Gastroesophageal sphincter (tissue), 4 donors: ENCODE results near the gene ADAM21. TPM values are rescaled to one million over a fixed set of nuclear protein-coding genes. Genes with fewer than 3 reads are reported as not detected.
"Not testable (repeated sequence)": the region's sequence is repeated elsewhere in the genome, so short reads cannot be mapped to it uniquely, and the experiment has no call there.

Experiments
- ATAC-seq: fragments of 150-250 bp; one replicate; pipeline ENCODE4 v1.9.1; 2016; ENCODE audit warnings: mild to moderate bottlenecking, moderate library complexity
- H3K27ac ChIP-seq, 4 donors: fragments of 200-600 bp; sonication (generic) in 3 of 4; 1 replicate in 3 of 4; 2 replicates in 1 of 4; pipeline ENCODE4 v1.5.1; 2016 to 2019
- H3K27me3 ChIP-seq: fragments of 200-600 bp; sonication (generic); one replicate; pipeline ENCODE4 v1.5.1; 2019
- H3K36me3 ChIP-seq, 2 donors: fragments of 200-600 bp; sonication (generic); one replicate each; pipeline ENCODE4 v1.5.1; 2019; ENCODE audit warnings: control low read depth in 1 of 2
- H3K4me1 ChIP-seq, 3 donors: fragments of 200-600 bp; sonication (generic); 1 replicate in 2 of 3; 2 replicates in 1 of 3; pipeline ENCODE4 v1.5.1; 2016 to 2019; ENCODE audit warnings: control low read depth in 2 of 3
- H3K4me3 ChIP-seq, 2 donors: fragments of 200-600 bp; sonication (generic); one replicate each; pipeline ENCODE4 v1.5.1; 2019; ENCODE audit warnings: mild to moderate bottlenecking in 1 of 2, moderate library complexity in 1 of 2
- H3K9me3 ChIP-seq, 3 donors: fragments of 200-600 bp; sonication (generic); one replicate each; pipeline ENCODE4 v1.5.1; 2017 to 2019; ENCODE audit warnings: control low read depth in 2 of 3
- CTCF ChIP-seq, 4 experiments: fragments of 200-600 bp in 2 of 4; fragments of 450-650 bp in 2 of 4; sonication (generic) in 1 of 4; IDR thresholded peaks; one replicate each; pipeline ENCODE4 v1.5.1; 2017 to 2019; ENCODE audit warnings: antibody characterized with exemption in 4 of 4, mild to moderate bottlenecking in 2 of 4, moderate library complexity in 2 of 4
- EP300 ChIP-seq: sonication (generic); formaldehyde crosslinking; IDR thresholded peaks from one replicate; pipeline ENCODE4 v1.6.1; 2017; ENCODE audit warnings: antibody characterized with exemption, mild to moderate bottlenecking
- POLR2A ChIP-seq, 2 donors: fragments of 450-650 bp; IDR thresholded peaks; one replicate each; pipeline ENCODE4 v1.6.1; 2017; ENCODE audit warnings: antibody characterized with exemption in 2 of 2, mild to moderate bottlenecking in 2 of 2, moderate library complexity in 1 of 2
- POLR2AphosphoS5 ChIP-seq: sonication (generic); formaldehyde crosslinking; IDR thresholded peaks from one replicate; pipeline ENCODE4 v1.6.1; 2017; ENCODE audit warnings: antibody characterized with exemption
- WGBS, 2 donors: methylation state at CpG; one replicate each; pipeline ENCODE4 v1.1.5; 2018; ENCODE audit warnings: low coverage in 1 of 2; 5-methylcytosine and 5-hydroxymethylcytosine counted together
- total RNA-seq, 4 donors: library from RNA; depleted of rRNA; stranded (reverse); fragments of >200 nt; gene quantifications; one replicate each; pipeline ENCODE4 v1.1.0, GENCODE V29; 2016

Gene ADAM21
- total RNA-seq, 4 donors from 2014 or later, result 0.12 to 0.13 TPM; not detected in 2

GRCh38 chr14:70472253-70473159 is 20.5 kb downstream of the ADAM21 start:
- H3K36me3 ChIP-seq, result peaks cover 0 to 27% of the 10 kb centered on the region in 2 donors
- no peak for ATAC-seq
- TF ChIP-seq EP300 (no peak), POLR2AphosphoS5 (no peak), CTCF (IDR thresholded peaks at IDR 0.05) (no peak), POLR2A (IDR thresholded peaks at IDR 0.05) (no peak)
- H3K27me3 ChIP-seq, result no peaks in the 10 kb centered on the region
- H3K4me3 ChIP-seq, result no peak overlapping the region
- H3K4me1 ChIP-seq, result no peaks in the 10 kb centered on the region
- WGBS, 2 donors, result 82 to 88% methylated on average over 4 of the region's 4 CpGs
- H3K27ac ChIP-seq, result no peak overlapping the region
- H3K9me3 ChIP-seq, result no peaks in the 10 kb centered on the region

GRCh38 chr14:70473825-70474224 is 21.9 kb downstream of the ADAM21 start:
- WGBS, 2 donors, result 84 to 89% methylated on average over 2 of the region's 2 CpGs
- Histone ChIP-seq H3K36me3 (peaks cover 0 to 22% of the 10 kb centered on the region in 2 donors), H3K27me3 (no peaks in the 10 kb centered on the region), H3K9me3 (no peaks in the 10 kb centered on the region), H3K27ac (no peak overlapping the region), H3K4me1 (no peaks in the 10 kb centered on the region), H3K4me3 (no peak overlapping the region)
- no peak for ATAC-seq
- TF ChIP-seq CTCF (IDR thresholded peaks at IDR 0.05) (no peak), POLR2AphosphoS5 (no peak), EP300 (no peak), POLR2A (IDR thresholded peaks at IDR 0.05) (no peak)

DNA sequence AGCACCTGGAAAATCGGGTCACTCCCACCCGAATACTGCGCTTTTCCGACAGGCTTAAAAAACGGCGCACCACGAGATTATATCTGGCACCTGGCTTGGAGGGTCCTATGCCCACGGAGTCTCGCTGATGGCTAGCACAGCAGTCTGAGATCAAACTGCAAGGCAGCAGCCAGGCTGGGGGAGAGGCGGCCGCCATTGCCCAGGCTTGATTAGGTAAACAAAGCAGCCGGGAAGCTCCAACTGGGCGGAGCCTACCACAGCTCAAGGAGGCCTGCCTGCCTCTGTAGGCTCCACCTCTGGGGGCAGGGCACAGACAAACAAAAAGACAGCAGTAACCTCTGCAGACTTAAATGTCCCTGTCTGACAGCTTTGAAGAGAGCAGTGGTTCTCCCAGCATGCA is 23.5 kb downstream of the ADAM21 start:
- H3K27ac ChIP-seq, H3K9me3 ChIP-seq, H3K27me3 ChIP-seq, H3K4me3 ChIP-seq, H3K4me1 ChIP-seq, H3K36me3 ChIP-seq, ATAC-seq: not testable (repeated sequence)
- 100% methylated on average over 6 of the region's 13 CpGs; no CpG with 5 or more reads in 1 of the 2 donors for WGBS, 2 donors

DNA sequence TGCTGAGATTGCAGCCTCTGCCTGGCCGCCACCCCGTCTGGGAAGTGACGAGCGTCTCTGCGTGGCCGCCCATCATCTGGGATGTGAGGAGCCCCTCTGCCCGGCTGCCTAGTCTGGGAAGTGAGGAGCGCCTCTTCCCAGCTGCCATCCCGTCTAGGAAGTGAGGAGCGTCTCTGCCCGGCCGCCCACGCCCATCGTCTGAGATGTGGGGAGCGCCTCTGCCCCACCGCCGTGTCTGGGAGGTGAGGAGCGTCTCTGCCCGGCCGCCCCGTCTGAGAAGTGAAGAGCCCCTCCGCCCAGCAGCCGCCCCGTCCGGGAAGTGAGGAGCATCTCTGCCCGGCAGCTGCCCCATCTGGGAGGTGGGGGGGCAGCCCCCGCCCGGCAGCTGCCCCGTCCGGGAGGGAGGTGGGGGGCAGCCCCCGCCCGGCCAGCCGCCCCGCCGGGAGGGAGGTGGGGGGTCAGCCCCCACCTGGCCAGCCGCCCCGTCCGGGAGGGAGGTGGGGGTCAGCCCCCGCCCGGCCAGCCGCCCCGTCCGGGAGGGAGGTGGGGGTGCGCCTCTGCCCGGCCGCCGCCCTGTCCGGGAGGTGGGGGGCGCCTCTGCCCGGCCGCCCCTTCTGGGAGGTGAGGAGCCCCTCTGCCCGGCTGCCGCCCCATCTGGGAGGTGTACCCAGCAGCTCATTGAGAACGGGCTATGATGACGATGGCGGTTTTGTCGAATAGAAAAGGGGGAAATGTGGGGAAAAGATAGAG is 25.6 kb downstream of the ADAM21 start:
- not testable (repeated sequence) for H3K36me3 ChIP-seq, H3K4me3 ChIP-seq, H3K27me3 ChIP-seq, H3K9me3 ChIP-seq, H3K4me1 ChIP-seq, H3K27ac ChIP-seq, ATAC-seq
- no CpG with 5 or more reads among the region's 57 CpGs for WGBS, 2 donors

DNA sequence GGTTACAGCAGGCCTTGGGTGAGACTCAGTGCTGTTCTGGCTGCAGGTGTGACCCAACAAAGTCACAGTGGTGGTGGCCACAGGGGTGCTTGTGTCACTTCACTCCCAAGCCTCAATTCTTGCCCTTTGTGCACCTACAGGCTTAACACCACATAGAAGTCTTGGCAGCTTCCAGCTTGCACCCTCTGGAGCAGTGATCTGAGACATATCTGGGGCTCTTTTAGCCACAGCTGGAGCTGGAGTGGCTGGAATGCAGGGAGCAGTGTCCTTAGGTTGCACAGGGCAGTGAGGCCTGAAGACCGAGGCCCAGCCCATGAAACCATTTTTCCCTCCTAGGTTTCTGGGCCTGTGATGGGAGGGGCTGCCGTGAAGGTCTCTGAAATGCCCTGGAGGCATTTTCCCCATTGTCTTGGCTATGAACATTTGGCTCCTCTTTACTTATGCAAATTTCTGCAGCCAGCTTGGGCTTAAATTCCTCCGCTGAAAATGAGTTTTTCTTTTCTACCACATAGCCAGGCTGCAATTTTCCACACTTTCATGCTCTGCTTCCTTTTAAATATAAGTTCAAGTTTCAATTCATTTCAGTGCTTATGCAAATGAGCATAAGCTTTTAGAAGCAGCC is 37.7 kb downstream of the ADAM21 start:
- no peak overlapping the region for H3K4me3 ChIP-seq
- H3K27me3 ChIP-seq, result no peaks in the 10 kb centered on the region
- WGBS, 2 donors, result 80 to 100% methylated on average over 1 of the region's 3 CpGs
- no peaks in the 10 kb centered on the region for H3K4me1 ChIP-seq
- H3K27ac ChIP-seq, result no peak overlapping the region
- peaks cover 0 to 41% of the 10 kb centered on the region in 2 donors for H3K36me3 ChIP-seq
- H3K9me3 ChIP-seq, result peaks cover 0 to 47% (median 0%) of the 10 kb centered on the region in 3 donors
- TF ChIP-seq POLR2A (IDR thresholded peaks at IDR 0.05), result no peak
- TF ChIP-seq POLR2AphosphoS5, result no peak
- ATAC-seq, result no peak

DNA sequence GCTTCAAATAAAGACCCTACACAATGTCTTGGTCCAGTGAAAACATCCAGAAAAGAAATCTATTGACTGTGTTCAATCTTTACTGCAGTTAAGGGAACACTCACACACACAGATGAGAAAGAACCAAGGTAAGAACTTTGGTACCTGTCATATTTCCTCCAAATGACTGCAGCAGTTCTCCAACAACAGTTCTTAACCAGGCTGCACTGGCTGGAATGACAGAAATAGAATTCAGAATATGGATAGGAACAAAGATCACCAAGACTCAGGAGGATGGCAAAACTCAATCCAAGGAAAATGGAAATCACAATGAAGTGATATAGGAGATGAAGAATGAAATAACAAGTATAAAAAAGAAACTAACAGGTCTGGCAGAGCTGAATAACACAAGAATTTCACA is 46.2 kb downstream of the ADAM21 start:
- Histone ChIP-seq H3K9me3 (peaks cover 0 to 8% (median 0%) of the 10 kb centered on the region in 3 donors), H3K36me3 (peaks cover 0 to 32% of the 10 kb centered on the region in 2 donors), H3K27ac (no peak overlapping the region), H3K27me3 (no peaks in the 10 kb centered on the region), H3K4me3 (no peak overlapping the region), H3K4me1 (no peaks in the 10 kb centered on the region)
- no peak for TF ChIP-seq POLR2AphosphoS5
- no peak for TF ChIP-seq EP300
- no peak for TF ChIP-seq POLR2A (IDR thresholded peaks at IDR 0.05)
- TF ChIP-seq CTCF (IDR thresholded peaks at IDR 0.05), result no peak
- no peak for ATAC-seq
